Activated CD4-positive, alpha-beta T cell treated with anti-CD3 and anti-CD28 coated beads, Interleukin-2, Interleukin-4, amounts not matched to agents 100 ng/mL and 50 ng/mL, durations not matched to agents 16 hours and 8 hours (primary cell): ENCODE data around the gene AGAP3.

ENCODE experiments used
- DNase-seq: peaks from one replicate; pipeline ENCODE4 v3.0.0-alpha.2; 2020; ENCODE audit warnings: low spot score

AGAP3 gene

GRCh38 chr7:151186640-151187408 lies 100.5 kb downstream of the AGAP3 start, which contains the start of gene ASB10:
ASB10 (minus strand) TSS chr7:151187250; CDS start chr7:151187130, 120 bp downstream.
- DNase-seq = no peak

- DNase-seq = no peak
Measured at GRCh38 chr7:151187409-151188251, 101.4 kb downstream of the AGAP3 start.

GRCh38 chr7:151188252-151188542 lies 101.9 kb downstream of the AGAP3 start:
- DNase-seq = no peak

- no peak for DNase-seq
Measured at GRCh38 chr7:151189038-151189437, 102.8 kb downstream of the AGAP3 start.

- DNase-seq = no peak
Measured at GRCh38 chr7:151191544-151191943, 105.3 kb downstream of the AGAP3 start.

GRCh38 chr7:151192002-151192539 lies 105.8 kb downstream of the AGAP3 start:
- DNase-seq = no peak

GRCh38 chr7:151193203-151193978 lies 107.1 kb downstream of the AGAP3 start:
- DNase-seq = no peak
